Measurements from ENCODE around the gene DIABLO. TPM values are rescaled to one million over a fixed set of nuclear protein-coding genes. Genes with fewer than 3 reads are reported as not detected.

The DIABLO gene
- total RNA-seq, 1 donor from 2014 or later = 78.5 TPM

- no peak for TF ChIP-seq CTCF (conservative IDR thresholded peaks at IDR 0.05)
- no peaks in the 10 kb centered on the region for H3K36me3 Mint-ChIP-seq (ENCODE audit: low read depth)
- no peaks in the 10 kb centered on the region for H3K27me3 Mint-ChIP-seq (ENCODE audit: low read depth)
- peaks cover 7% of the 10 kb centered on the region for H3K4me1 Mint-ChIP-seq
- H3K9me3 Mint-ChIP-seq = no peaks in the 10 kb centered on the region
- H3K4me3 Mint-ChIP-seq = no peak overlapping the region
- no peak overlapping the region for H3K27ac Mint-ChIP-seq (ENCODE audit: unreplicated experiment)
- no peak for DNase-seq (ENCODE audit: low read depth, low spot score)
These were observed 62.9 kb downstream of the DIABLO start for GRCh38 chr12:122162976-122163375.

DNA sequence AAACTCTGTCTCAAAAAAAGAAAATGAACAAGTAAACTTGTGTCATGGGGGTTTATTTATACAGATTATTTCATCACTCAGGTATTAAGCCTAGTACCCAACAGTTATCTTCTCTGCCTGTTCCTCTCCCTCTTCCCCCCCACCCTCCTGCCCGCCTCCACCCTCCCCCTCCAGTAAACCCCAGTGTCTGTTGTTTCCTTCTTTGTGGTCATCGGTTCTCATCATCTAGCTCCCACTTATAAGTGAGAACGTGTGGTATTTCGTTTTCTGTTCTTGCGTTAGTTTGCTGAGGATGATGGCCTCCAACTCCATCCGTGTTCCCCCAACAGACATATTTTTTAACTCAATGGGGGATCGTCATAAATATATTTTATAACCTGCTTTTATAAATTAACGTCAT, 64.2 kb downstream of the DIABLO start:
- H3K4me1 Mint-ChIP-seq = no peaks in the 10 kb centered on the region
- no peak for TF ChIP-seq CTCF (conservative IDR thresholded peaks at IDR 0.05)
- H3K36me3 Mint-ChIP-seq (ENCODE audit: low read depth) = no peaks in the 10 kb centered on the region
- H3K27ac Mint-ChIP-seq (ENCODE audit: unreplicated experiment) = no peak overlapping the region
- DNase-seq (ENCODE audit: low read depth, low spot score) = no peak
- H3K4me3 Mint-ChIP-seq = no peak overlapping the region
- H3K27me3 Mint-ChIP-seq (ENCODE audit: low read depth) = no peaks in the 10 kb centered on the region
- no peaks in the 10 kb centered on the region for H3K9me3 Mint-ChIP-seq

DNA sequence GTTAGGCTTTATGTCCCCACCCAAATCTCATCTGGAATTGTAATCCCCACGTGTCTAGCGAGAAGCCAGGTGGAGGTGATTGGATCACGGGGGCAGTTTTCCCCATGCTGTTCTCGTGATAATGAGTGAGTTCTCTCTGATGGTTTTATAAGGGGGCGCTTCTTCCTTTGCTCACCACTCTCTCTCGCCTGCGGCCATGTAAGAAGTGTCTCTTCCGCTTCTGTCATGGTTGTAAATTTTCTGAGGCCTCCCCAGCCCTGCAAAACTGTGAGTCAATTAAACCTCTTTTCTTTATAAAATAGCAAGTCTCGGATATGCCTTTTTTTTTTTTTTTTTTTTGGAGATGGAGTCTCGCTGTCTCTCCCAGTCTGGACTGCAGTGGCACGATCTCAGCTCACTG, 65.1 kb downstream of the DIABLO start:
- Mint-ChIP-seq H3K4me3 (no peak overlapping the region), H3K4me1 (no peaks in the 10 kb centered on the region), H3K27me3 (ENCODE audit: low read depth) (no peaks in the 10 kb centered on the region), H3K9me3 (no peaks in the 10 kb centered on the region), H3K36me3 (ENCODE audit: low read depth) (no peaks in the 10 kb centered on the region), H3K27ac (ENCODE audit: unreplicated experiment) (no peak overlapping the region)
- DNase-seq (ENCODE audit: low read depth, low spot score) = no peak
- TF ChIP-seq CTCF (conservative IDR thresholded peaks at IDR 0.05) = no peak

DNA sequence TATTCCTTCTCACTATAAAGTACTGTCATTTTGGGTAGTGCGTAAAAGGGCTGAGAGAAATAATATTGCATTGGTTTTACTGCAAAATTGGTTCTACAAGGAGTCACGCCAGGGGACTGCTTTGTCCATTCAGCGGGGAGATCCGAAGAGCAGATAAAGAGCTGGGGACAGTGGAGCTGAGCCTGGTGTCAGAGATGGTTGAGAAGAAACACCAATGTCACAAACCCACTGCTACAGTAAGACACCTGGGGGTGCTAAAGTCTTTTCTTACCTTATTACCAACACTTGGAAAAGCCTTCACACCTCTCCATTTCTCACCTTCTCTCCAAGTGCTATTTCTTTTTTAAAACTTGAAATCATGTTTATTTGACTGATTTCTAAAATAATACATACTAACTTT, 66.0 kb downstream of the DIABLO start:
- DNase-seq (ENCODE audit: low read depth, low spot score) = no peak
- Mint-ChIP-seq H3K4me1 (no peaks in the 10 kb centered on the region), H3K36me3 (ENCODE audit: low read depth) (no peaks in the 10 kb centered on the region), H3K4me3 (no peak overlapping the region), H3K27ac (ENCODE audit: unreplicated experiment) (no peak overlapping the region), H3K27me3 (ENCODE audit: low read depth) (no peaks in the 10 kb centered on the region), H3K9me3 (no peaks in the 10 kb centered on the region)
- no peak for TF ChIP-seq CTCF (conservative IDR thresholded peaks at IDR 0.05)

DNA sequence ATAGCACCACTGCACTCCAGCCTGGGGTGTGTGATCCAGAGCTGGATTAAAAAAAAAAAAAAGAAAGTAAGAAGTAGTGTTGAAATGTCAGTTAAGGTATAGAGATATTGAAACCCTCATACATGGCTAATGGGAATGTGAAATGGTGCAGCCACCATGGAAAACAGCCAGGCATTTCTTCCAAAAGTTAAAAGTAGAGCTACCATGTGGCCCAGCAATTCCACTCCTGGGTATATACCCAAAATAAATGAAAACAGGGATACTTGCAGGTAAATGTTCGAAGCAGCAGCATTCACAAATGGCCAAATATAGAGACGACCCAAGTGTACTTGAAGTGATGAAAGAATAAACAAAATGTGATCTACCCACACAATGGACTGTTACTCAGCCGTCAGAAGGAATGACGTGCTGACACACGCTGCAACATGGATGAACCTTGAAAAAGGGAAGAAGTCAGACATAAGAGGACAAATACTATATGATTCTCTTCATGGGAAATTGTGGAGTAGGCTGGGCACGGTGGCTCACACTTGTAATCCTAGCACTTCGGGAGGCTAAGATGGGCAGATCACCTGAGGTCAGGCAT, 67.1 kb downstream of the DIABLO start:
- H3K9me3 Mint-ChIP-seq = no peaks in the 10 kb centered on the region
- H3K36me3 Mint-ChIP-seq (ENCODE audit: low read depth) = no peaks in the 10 kb centered on the region
- H3K27ac Mint-ChIP-seq (ENCODE audit: unreplicated experiment) = no peak overlapping the region
- H3K4me3 Mint-ChIP-seq = no peak overlapping the region
- no peaks in the 10 kb centered on the region for H3K27me3 Mint-ChIP-seq (ENCODE audit: low read depth)
- DNase-seq (ENCODE audit: low read depth, low spot score) = no peak
- H3K4me1 Mint-ChIP-seq = no peaks in the 10 kb centered on the region
- no peak for TF ChIP-seq CTCF (conservative IDR thresholded peaks at IDR 0.05)

Other genes starting within 250 kb of the DIABLO start
- gene BCL7A, start 204.2 kb downstream of the DIABLO start, total RNA-seq = 57.4 and 60.1 TPM in 2 replicates
- gene MLXIP, start 147.3 kb downstream of the DIABLO start, total RNA-seq = 39.8 and 44.5 TPM in 2 replicates
- gene IL31, start 51.8 kb downstream of the DIABLO start, total RNA-seq = not detected in 2 replicates
- 1.1 and 1.7 TPM in 2 replicates for gene LRRC43, start 42.9 kb downstream of the DIABLO start, total RNA-seq
- 0.19 and 0.41 TPM in 2 replicates for gene B3GNT4, start 22.3 kb downstream of the DIABLO start, total RNA-seq
- gene VPS33A, start 40.4 kb upstream of the DIABLO start, total RNA-seq = 40.7 and 41.0 TPM in 2 replicates
- 55.8 and 56.9 TPM in 2 replicates for gene CLIP1, start 196.6 kb upstream of the DIABLO start, total RNA-seq